Vagina (tissue), 2 donors: ENCODE results near the gene FLOT1. TPM values are rescaled to one million over a fixed set of nuclear protein-coding genes. Genes with fewer than 3 reads are reported as not detected.
A peak's percentile ranks its signal among the peaks of the same experiment; 100 is the strongest.

Experiments
- DNase-seq, 2 donors: peaks; one replicate each; pipeline ENCODE4 v3.0.0-alpha.2; 2017; ENCODE audit errors: extremely low spot score in 2 of 2
- H3K27ac ChIP-seq: fragments of 200-600 bp; sonication (generic); one replicate; pipeline ENCODE4 v1.5.1; 2019
- H3K27me3 ChIP-seq: fragments of 200-600 bp; sonication (generic); one replicate; pipeline ENCODE4 v1.5.1; 2019
- H3K36me3 ChIP-seq, 2 donors: fragments of 200-600 bp; sonication (generic); one replicate each; pipeline ENCODE4 v1.5.1; 2017 to 2019
- H3K4me1 ChIP-seq: fragments of 200-600 bp; sonication (generic); one replicate; pipeline ENCODE4 v1.5.1; 2019
- H3K4me3 ChIP-seq, 2 donors: fragments of 200-600 bp; sonication (generic); 1 replicate in 1 of 2; 2 replicates in 1 of 2; pipeline ENCODE4 v1.5.1; 2016 to 2019
- H3K9me3 ChIP-seq: fragments of 200-600 bp; sonication (generic); one replicate; pipeline ENCODE4 v1.5.1; 2019
- CTCF ChIP-seq, 3 experiments: fragments of 450-650 bp in 2 of 3; fragments of 200-600 bp in 1 of 3; sonication (generic) in 1 of 3; IDR thresholded peaks; one replicate each; pipeline ENCODE4 v1.5.1; 2017 to 2019; ENCODE audit warnings: antibody characterized with exemption in 3 of 3, mild to moderate bottlenecking in 2 of 3, moderate library complexity in 2 of 3
- POLR2A ChIP-seq, 2 donors: fragments of 450-650 bp; IDR thresholded peaks; one replicate each; pipeline ENCODE4 v1.6.1; 2017; ENCODE audit warnings: antibody characterized with exemption in 2 of 2, mild to moderate bottlenecking in 2 of 2, moderate library complexity in 2 of 2
- POLR2AphosphoS5 ChIP-seq, 2 donors: sonication (generic); formaldehyde crosslinking; IDR thresholded peaks; one replicate each; pipeline ENCODE4 v1.9.0; 2017; ENCODE audit warnings: antibody characterized with exemption in 2 of 2, mild to moderate bottlenecking in 2 of 2, low read depth in 1 of 2; ENCODE audit not compliant: insufficient read depth in 1 of 2
- intact Hi-C: fragments of 100-400 bp; cut with DNase I; formaldehyde crosslinking; loops from one replicate; pipeline ENCODE4 v1.15.1; 2023
- small RNA-seq: library from RNA; depleted of rRNA; stranded (forward); fragments of <200 nt; gene quantifications from one replicate; pipeline ENCODE3, GENCODE V24; 2016
- total RNA-seq: library from RNA; depleted of rRNA; stranded (reverse); fragments of >200 nt; gene quantifications from one replicate; pipeline ENCODE4 v1.2.3, GENCODE V29; 2016

FLOT1 gene
- total RNA-seq, 1 donor from 2014 or later: 165 TPM

DNA sequence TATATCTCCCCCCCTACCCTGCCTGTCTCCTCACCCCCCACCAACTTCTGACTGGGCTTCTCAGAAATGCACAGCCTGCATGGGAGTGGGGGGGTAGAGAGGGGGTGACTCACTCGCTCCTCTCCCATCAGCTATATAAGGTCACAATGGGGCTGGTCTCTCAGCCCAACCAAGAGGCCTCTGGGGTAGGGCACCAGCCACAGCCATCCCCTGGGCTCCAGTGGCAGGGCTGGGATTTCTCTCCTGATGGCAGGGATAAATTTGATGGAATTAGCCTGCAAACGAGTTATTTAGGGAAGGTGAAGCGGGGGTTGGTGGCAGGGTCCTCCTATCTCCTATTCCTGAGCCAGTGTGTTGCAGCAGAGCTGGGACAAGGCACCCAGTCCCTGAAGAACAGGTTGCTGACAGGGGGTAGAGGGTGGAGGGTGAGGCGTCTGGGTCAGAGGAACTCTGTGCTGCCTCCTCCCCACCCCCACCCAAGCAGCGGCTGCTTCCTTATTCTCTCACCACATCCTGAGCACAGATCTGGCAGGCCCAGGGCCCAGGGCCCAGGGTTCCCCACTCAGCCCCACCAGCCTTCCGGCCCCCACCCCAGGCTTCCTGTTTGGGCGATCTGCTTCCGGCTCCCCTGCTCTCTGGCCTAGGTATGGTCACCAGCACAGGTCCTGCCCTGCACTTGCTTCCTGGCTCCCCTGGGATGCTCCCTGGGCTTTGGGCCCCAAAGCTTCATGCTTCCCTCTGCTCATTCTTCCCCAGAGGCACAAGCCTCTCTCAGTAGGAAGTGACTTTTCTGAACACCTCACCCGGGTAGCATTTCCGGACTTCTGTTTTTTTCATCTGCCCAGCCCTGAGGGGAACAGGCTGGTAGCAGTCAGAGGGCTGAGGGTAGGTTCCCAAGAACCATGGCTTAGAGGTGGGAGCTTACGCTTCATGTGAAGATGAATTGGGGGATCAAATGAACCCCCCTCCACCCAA lies 60.1 kb downstream of the FLOT1 start:
- H3K27me3 ChIP-seq: no peaks in the 10 kb centered on the region
- peaks cover 80% of the 10 kb centered on the region for H3K4me1 ChIP-seq
- H3K27ac ChIP-seq: peak overlapping the region; percentile 92
- DNase-seq: no peak
- no peak for TF ChIP-seq CTCF (IDR thresholded peaks at IDR 0.05)
- TF ChIP-seq POLR2A (IDR thresholded peaks at IDR 0.05): peak in 1 of 2 donors; percentile 3
- peak; percentile 22 to 77 for TF ChIP-seq POLR2AphosphoS5 (IDR thresholded peaks at IDR 0.05; ENCODE audit: insufficient read depth in 1 of 2, low read depth in 1 of 2)
- H3K4me3 ChIP-seq: peak overlapping the region; percentile 93 to 97
- H3K36me3 ChIP-seq: peaks cover 0 to 13% of the 10 kb centered on the region in 2 donors
- no peaks in the 10 kb centered on the region for H3K9me3 ChIP-seq
- intact Hi-C loops: loop anchor here (10.0 kb wide), 2 partner anchors 68 to 202 kb away; partner anchors contain the start of genes DDR1, MRPS18B and PPP1R10

DNA sequence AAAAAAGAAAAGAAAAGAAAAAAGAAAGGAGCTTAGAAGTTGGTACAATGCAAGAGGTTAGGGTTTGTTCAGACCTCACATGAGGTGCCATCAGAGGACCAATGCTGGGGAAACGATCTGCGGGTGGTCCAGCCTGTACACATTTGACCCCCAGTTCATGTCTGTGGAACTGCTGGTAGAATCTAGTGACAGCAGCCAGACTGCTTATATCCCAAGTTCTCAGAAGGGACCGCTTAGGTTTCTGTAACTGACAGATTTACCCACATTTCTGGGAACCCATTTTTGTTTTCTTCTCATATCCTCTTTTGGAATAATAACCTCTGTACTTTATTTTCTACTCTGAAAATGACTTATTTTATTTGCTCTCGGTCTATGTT lies 60.7 kb downstream of the FLOT1 start:
- intact Hi-C loops: loop anchor here (10.0 kb wide), 2 partner anchors 67 to 203 kb away; partner anchors contain the start of genes DDR1, MRPS18B and PPP1R10
- Histone ChIP-seq H3K4me1 (peaks cover 80% of the 10 kb centered on the region), H3K9me3 (no peaks in the 10 kb centered on the region), H3K4me3 (peak overlapping the region; percentile 93 to 97), H3K27me3 (no peaks in the 10 kb centered on the region), H3K36me3 (peaks cover 0 to 20% of the 10 kb centered on the region in 2 donors), H3K27ac (peak overlapping the region; percentile 92)
- no peak for DNase-seq
- TF ChIP-seq POLR2AphosphoS5 (IDR thresholded peaks at IDR 0.05; ENCODE audit: insufficient read depth in 1 of 2, low read depth in 1 of 2) (no peak), POLR2A (IDR thresholded peaks at IDR 0.05) (no peak), CTCF (IDR thresholded peaks at IDR 0.05) (no peak)

DNA sequence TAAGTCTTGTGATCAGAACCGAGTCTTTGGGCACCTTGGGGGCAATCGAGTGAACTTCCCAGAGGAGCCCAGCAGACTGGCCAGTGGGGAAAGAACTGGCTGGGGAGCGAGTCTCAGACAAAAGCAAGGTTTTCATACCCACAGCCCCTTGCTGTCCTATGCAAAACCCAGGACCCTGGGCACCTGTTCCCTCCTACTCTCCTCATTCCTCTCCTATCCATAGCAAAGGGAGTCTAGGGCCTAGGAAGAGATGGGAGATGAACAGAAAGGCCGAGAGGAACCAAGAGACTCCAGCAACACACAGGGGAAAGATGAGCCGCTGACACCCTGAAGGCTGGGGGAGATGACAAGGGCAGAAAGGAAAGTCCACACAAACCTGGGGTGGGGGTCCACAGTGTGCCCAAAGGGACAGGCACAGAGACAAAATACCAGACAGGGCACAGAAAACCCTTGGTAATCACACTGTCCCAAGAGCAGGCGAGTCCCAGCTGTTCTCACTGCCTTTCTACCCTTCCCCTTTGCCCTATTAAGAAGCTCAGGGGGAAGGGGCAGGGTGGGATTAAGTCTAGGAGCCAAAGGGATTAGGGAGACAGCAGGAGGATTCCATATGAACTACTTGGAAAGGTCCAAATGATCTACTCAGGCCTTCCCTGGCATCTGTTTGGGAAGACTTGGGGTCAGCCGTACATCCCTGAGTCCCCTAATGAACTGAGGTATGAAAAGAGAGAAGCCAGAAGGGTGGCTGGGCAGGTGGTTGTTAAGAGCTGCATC lies 62.5 kb downstream of the FLOT1 start:
- intact Hi-C loops: loop anchor here (1.0 to 10.0 kb wide), 3 partner anchors 42 to 205 kb away; partner anchors contain the start of genes DDR1, MRPS18B and PPP1R10
- Histone ChIP-seq H3K27ac (peak overlapping the region; percentile 92), H3K4me1 (peaks cover 68% of the 10 kb centered on the region), H3K36me3 (peaks cover 0 to 30% of the 10 kb centered on the region in 2 donors), H3K9me3 (no peaks in the 10 kb centered on the region), H3K4me3 (peak overlapping the region; percentile 9 to 21), H3K27me3 (no peaks in the 10 kb centered on the region)
- DNase-seq: no peak
- TF ChIP-seq POLR2AphosphoS5 (IDR thresholded peaks at IDR 0.05; ENCODE audit: insufficient read depth in 1 of 2, low read depth in 1 of 2): no peak
- no peak for TF ChIP-seq CTCF (IDR thresholded peaks at IDR 0.05)
- TF ChIP-seq POLR2A (IDR thresholded peaks at IDR 0.05): no peak

GRCh38 chr6:30678964-30679726 lies 63.3 kb downstream of the FLOT1 start:
- DNase-seq: no peak
- intact Hi-C loops: loop anchor here (1.0 kb wide), 1 partner anchor 43 kb away; no protein-coding TSS in a partner anchor
- H3K4me3 ChIP-seq: peak overlapping the region; percentile 9 to 21
- H3K27me3 ChIP-seq: no peaks in the 10 kb centered on the region
- H3K4me1 ChIP-seq: peaks cover 60% of the 10 kb centered on the region
- TF ChIP-seq POLR2A (IDR thresholded peaks at IDR 0.05): no peak
- peak; percentile 36 to 69 for TF ChIP-seq POLR2AphosphoS5 (IDR thresholded peaks at IDR 0.05; ENCODE audit: insufficient read depth in 1 of 2, low read depth in 1 of 2)
- TF ChIP-seq CTCF (IDR thresholded peaks at IDR 0.05): peak; percentile 90 to 98 (median 96)
- peak overlapping the region; percentile 92 for H3K27ac ChIP-seq
- H3K36me3 ChIP-seq: peaks cover 0 to 30% of the 10 kb centered on the region in 2 donors
- no peaks in the 10 kb centered on the region for H3K9me3 ChIP-seq

Small RNAs within 50 kb of the gene (small RNA-seq; reads per million reads assigned to genes)
- gene RF00019 (not detected), gene RN7SL353P (not detected)

Other genes with a start within 250 kb of the FLOT1 start
- gene GNL1, start 186.2 kb downstream of the FLOT1 start, total RNA-seq: 24.1 TPM
- 5.9 TPM for gene PRR3, start 185.4 kb downstream of the FLOT1 start, total RNA-seq
- gene ABCF1, start 171.2 kb downstream of the FLOT1 start, total RNA-seq: 29.5 TPM
- 52.5 TPM for gene PPP1R10, start 125.4 kb downstream of the FLOT1 start, total RNA-seq
- 21.6 TPM for gene MRPS18B, start 124.8 kb downstream of the FLOT1 start, total RNA-seq
- gene ATAT1, start 115.8 kb downstream of the FLOT1 start, total RNA-seq: 13.3 TPM
- gene C6orf136, start 95.6 kb downstream of the FLOT1 start, total RNA-seq: 15.7 TPM
- gene DHX16, start 69.7 kb downstream of the FLOT1 start, total RNA-seq: 24.8 TPM
- 42.5 TPM for gene PPP1R18, start 56.0 kb downstream of the FLOT1 start, total RNA-seq
- gene NRM, start 51.7 kb downstream of the FLOT1 start, total RNA-seq: 6.1 TPM
- gene MDC1, start 25.4 kb downstream of the FLOT1 start, total RNA-seq: 12.3 TPM
- gene TUBB, start 22.3 kb downstream of the FLOT1 start, total RNA-seq: 293 TPM
- gene IER3, start 1.9 kb upstream of the FLOT1 start, total RNA-seq: 40.5 TPM
- 71.5 TPM for gene DDR1, start 141.8 kb upstream of the FLOT1 start, total RNA-seq
- 16.7 TPM for gene GTF2H4, start 165.5 kb upstream of the FLOT1 start, total RNA-seq
- gene VARS2, start 171.6 kb upstream of the FLOT1 start, total RNA-seq: 18.9 TPM
- gene SFTA2, start 189.5 kb upstream of the FLOT1 start, total RNA-seq: not detected
- gene MUCL3, start 198.3 kb upstream of the FLOT1 start, total RNA-seq: 0.49 TPM
- gene MUC21, start 241.0 kb upstream of the FLOT1 start, total RNA-seq: 207 TPM